Stomach smooth muscle (tissue), 2 donors: ENCODE measurements around the gene ZDBF2.
"Not testable (repeated sequence)": the region's sequence is repeated elsewhere in the genome, so short reads cannot be mapped to it uniquely, and the experiment has no call there.

Experiments used
- H3K27ac ChIP-seq: one replicate; pipeline ENCODE4 v1.7.0; 2013; ENCODE audit warnings: mild to moderate bottlenecking, low read length, inconsistent platforms
- H3K27me3 ChIP-seq, 2 donors: one replicate each; pipeline ENCODE4 v1.7.0; 2013; ENCODE audit warnings: low read length in 2 of 2; ENCODE audit not compliant: insufficient read depth in 2 of 2, control insufficient read depth in 1 of 2
- H3K36me3 ChIP-seq, 2 donors: one replicate each; pipeline ENCODE4 v1.7.0; 2013; ENCODE audit warnings: low read length in 2 of 2; ENCODE audit not compliant: control insufficient read depth in 2 of 2, insufficient read depth in 2 of 2
- H3K4me1 ChIP-seq: one replicate; pipeline ENCODE4 v1.7.0; 2013; ENCODE audit warnings: low read length; ENCODE audit not compliant: control insufficient read depth, insufficient read depth
- H3K4me3 ChIP-seq, 2 donors: one replicate each; pipeline ENCODE4 v1.7.0; 2013; ENCODE audit warnings: low read length in 2 of 2
- H3K9ac ChIP-seq, 2 donors: one replicate each; pipeline ENCODE4 v1.7.0; 2013; ENCODE audit warnings: low read length in 2 of 2, mild to moderate bottlenecking in 1 of 2
- H3K9me3 ChIP-seq, 2 donors: one replicate each; pipeline ENCODE4 v1.7.0; 2013; ENCODE audit warnings: low read length in 2 of 2; ENCODE audit not compliant: control insufficient read depth in 2 of 2
- donor health status: healthy.
- donor health status: Pancreatic carcinoma.

Gene ZDBF2

DNA sequence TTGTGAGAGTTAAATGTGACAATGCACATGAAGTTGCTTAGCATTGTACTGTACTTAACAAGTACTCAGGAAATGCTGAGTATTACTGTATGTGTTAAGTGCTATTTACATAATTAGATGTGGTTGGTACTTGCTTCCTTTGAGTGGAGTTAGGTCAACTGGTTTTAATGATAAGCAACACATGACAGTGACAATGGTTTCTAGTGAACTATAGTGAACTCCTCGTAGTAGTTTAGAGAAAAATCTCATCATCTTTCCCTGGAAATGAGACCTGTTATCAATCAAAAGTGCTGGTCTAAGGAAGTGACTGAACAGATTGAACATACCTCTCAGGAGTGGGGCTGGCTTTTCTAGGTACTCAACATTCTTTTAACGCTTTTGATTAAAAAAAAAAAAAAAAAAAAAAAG lies 29.2 kb upstream of the ZDBF2 start:
- Histone ChIP-seq H3K36me3 (no peaks in the 10 kb centered on the region), H3K4me3 (no peak overlapping the region), H3K9ac (no peak overlapping the region), H3K4me1 (no peaks in the 10 kb centered on the region), H3K27ac (no peak overlapping the region), H3K27me3 (peaks cover 4% of the 10 kb centered on the region in 2 donors), H3K9me3 (no peaks in the 10 kb centered on the region)

DNA sequence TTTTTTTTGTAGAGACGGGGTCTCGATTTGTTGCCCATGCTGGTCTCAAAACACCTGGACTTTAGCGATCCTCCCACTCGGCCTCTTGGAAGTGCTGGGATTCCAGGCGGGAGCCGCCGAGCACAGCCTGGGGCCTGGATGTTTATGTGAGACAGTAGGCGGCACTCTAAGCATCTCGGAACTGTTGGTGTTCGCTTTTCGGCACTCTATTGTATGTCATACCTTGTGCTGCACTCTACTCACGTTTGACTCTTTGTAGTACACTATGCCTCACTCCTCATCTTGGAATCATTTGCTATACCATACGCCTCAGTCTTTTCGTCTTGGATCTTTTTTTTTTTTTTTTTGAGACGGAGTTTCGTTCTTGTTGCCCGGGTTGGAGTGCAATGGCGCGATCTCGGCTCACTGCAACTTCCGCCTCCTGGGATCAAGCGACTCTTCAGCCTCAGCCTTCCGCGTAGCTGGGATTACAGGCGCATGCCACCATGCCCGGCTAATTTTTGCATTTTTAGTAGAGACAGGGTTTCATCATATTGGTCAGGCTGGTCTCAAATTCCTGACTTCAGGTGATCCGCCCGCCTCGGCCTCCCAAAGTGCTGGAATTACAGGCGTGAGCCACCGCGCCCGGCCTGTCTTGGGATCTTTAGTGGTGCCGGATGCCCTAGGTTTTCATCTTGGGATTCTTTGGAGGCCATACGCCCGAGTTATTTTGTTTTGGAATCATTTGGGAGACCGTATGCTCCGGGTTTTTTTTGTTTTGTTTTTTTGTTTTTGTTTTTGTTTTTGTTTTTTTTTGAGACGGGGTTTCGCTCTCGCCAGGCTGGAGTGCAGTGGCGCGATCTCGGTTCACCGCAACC lies 24.2 kb upstream of the ZDBF2 start:
- Histone ChIP-seq H3K36me3 (no peaks in the 10 kb centered on the region), H3K4me1 (no peaks in the 10 kb centered on the region), H3K9me3 (no peaks in the 10 kb centered on the region), H3K27me3 (peaks cover 9 to 24% of the 10 kb centered on the region in 2 donors), H3K9ac (no peak overlapping the region), H3K4me3 (peak overlapping the region in 1 of 2 donors; percentile 58), H3K27ac (no peak overlapping the region)

DNA sequence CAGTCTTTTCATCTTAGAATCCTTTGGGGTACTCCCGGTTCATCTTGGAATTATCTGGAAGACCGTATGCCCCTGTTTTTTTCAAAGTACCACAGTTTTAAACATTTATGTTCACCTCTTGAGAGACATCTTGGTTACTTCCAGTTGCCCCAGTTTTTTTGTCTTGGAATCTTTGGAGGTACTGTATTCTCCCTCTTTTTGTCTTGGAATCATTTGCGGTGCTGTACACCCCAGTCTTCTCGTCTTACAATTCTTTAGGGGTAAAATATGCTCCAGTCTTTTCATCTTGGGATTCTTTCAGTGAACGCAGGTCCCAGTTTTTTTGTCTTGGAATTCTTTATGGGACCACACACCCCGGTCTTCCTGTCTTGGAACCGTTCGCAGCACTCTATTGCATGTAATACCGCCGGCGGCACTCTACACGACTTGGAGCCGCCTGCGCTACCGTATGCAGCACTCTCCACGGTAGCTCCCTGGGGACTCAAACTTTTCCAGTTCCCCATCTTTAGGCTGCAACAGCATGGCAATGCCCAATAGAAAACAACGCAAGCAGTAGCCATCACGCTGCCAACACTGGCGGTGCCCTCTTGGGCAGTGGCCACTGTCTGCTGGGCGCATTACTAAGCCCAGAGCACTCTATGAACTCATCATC lies 21.2 kb upstream of the ZDBF2 start:
- H3K27me3 ChIP-seq, result peaks cover 24 to 36% of the 10 kb centered on the region in 2 donors
- no peak overlapping the region for H3K4me3 ChIP-seq
- H3K36me3 ChIP-seq, result no peaks in the 10 kb centered on the region
- H3K9ac ChIP-seq, result no peak overlapping the region
- H3K27ac ChIP-seq, result no peak overlapping the region
- H3K4me1 ChIP-seq, result no peaks in the 10 kb centered on the region
- no peaks in the 10 kb centered on the region for H3K9me3 ChIP-seq

DNA sequence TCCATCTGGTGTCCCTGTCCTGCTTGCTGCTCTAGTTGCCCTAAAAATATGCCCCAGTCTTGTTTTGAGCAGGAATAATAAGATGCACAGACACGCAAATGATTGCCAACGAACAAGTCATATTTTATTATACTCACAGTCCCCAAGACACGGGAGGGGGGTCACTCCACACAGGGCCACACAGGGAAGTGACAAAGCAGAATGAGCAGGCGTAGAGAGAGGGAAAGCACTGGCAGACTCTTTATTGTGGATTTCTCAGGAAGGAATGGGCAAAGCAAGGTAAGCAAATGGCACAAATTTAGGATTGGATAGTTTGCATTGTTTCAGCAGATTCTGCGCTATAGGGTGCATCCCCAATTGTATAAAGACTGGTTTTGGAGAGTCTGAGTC lies 20.7 kb upstream of the ZDBF2 start:
- Histone ChIP-seq H3K36me3 (no peaks in the 10 kb centered on the region), H3K27ac (no peak overlapping the region), H3K4me3 (no peak overlapping the region), H3K27me3 (peaks cover 24 to 38% of the 10 kb centered on the region in 2 donors), H3K4me1 (no peaks in the 10 kb centered on the region), H3K9ac (no peak overlapping the region), H3K9me3 (no peaks in the 10 kb centered on the region)

DNA sequence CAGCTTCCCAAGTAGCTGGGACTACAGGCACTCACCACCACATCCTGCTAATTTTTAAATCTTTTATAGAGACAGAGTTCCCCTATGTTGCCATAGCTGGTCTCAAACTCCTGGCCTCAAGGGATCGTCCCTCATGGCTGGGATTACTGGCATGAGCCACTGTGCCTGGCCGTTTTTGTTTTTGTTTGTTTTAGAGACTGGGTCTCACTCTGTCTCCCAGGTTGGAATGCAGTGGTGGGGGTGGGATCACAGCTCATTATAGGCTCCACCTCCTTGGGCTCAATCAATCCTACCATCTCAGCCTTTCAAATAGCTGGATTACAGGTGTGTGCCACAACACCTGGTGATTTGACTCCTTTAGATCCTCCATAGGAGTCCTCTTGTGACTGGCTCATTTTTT lies 19.5 kb upstream of the ZDBF2 start:
- H3K4me1 ChIP-seq, result no peaks in the 10 kb centered on the region

DNA sequence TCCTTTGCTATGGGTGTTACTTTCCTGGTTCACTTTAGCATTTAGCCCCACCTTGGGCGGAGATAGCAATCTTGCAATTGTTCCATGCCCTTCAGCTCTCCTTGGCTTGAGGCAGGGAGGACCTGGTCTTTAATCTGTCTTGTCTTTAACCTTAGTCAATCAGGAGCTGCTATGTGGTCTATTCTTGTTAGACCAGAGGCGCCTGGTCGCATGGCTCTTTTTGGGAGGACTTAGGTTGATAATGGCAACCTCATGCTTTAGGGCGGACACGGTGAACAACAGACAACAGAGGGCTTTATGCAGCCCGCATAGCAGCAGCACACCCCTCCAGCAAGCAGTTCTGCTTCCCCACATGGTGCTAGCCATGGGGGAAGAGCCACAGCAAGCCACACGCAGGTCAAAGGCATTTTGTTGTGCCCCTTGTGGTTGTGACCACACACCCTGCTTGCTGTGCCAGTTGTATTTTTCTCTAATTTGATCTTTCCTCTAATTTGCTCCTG lies 17.7 kb upstream of the ZDBF2 start:
- H3K27ac ChIP-seq, result no peak overlapping the region
- H3K4me3 ChIP-seq, result no peak overlapping the region
- no peak overlapping the region for H3K9ac ChIP-seq
- H3K9me3 ChIP-seq, result no peaks in the 10 kb centered on the region
- peaks cover 37 to 52% of the 10 kb centered on the region in 2 donors for H3K27me3 ChIP-seq
- H3K4me1 ChIP-seq, result no peaks in the 10 kb centered on the region
- no peaks in the 10 kb centered on the region for H3K36me3 ChIP-seq

More for the DNA sequence above, 19.5 kb upstream of the ZDBF2 start:
- Histone ChIP-seq H3K27me3 (peaks cover 29 to 45% of the 10 kb centered on the region in 2 donors), H3K9ac (no peak overlapping the region), H3K36me3 (no peaks in the 10 kb centered on the region), H3K27ac (no peak overlapping the region), H3K4me3 (no peak overlapping the region), H3K9me3 (no peaks in the 10 kb centered on the region)

DNA sequence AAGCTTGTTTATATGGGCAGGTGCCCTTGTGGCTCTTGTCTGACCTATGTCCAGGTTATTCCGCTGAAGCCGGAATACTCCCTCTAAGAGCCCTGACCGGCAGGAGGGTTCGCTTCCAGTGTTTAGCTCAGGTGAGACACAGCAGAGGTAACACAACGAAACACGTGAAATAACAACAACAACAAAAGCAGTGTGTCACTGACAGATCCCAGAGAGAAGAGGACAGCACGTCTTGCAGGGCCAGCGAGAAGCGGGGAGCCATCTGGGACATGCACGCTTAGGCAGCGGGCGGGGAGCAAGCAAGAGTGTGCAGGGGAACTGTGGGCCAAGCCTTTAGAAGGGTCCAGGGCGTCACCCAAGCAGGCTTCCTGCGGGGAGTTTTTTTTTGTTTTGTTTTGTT lies 17.1 kb upstream of the ZDBF2 start:
- H3K27ac ChIP-seq, result no peak overlapping the region
- H3K9me3 ChIP-seq, result no peaks in the 10 kb centered on the region
- H3K4me3 ChIP-seq, result no peak overlapping the region
- no peak overlapping the region for H3K9ac ChIP-seq
- no peaks in the 10 kb centered on the region for H3K4me1 ChIP-seq
- no peaks in the 10 kb centered on the region for H3K36me3 ChIP-seq
- peaks cover 36 to 53% of the 10 kb centered on the region in 2 donors for H3K27me3 ChIP-seq

DNA sequence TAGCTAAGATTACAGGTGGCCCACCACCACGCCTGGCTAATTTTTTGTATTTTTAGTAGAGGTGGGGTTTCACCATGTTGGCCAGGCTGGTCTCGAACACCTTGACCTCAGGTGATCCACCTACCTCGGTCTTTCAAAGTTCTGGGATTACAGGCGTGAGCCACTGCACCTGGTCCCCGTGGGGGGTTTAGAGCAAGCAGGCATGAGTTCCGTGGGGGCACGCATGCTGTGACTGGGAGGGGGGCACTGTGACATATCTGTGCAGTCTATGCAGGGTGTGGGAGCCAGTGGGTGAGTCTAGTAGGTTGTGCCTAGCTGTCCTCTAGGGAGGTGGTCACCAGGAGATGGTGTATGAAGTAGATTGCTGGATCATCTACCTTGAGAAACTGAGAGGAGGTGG lies 16.6 kb upstream of the ZDBF2 start:
- H3K27me3 ChIP-seq, result peaks cover 37 to 52% of the 10 kb centered on the region in 2 donors

DNA sequence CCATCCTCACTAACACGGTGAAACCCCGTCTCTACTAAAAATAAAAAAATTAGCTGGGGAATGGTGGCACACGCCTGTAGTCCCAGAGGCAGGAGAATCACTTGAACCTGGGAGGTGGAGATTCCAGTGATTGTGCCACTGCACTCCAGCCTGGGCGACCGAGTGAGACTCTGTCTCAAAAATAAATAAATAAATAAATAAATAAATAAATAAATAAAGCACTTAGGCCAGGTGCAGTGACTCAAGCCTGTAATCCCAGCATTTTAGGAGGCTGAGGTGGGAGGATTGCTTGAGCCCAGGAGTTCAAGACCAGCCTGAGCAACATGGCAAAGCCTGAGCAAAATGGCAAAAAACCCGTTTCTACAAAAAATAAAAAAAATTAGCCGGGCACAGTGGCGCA lies 15.8 kb upstream of the ZDBF2 start:
- not testable (repeated sequence) for H3K27ac ChIP-seq, H3K9me3 ChIP-seq, H3K4me3 ChIP-seq, H3K4me1 ChIP-seq, H3K9ac ChIP-seq, H3K36me3 ChIP-seq
- H3K27me3 ChIP-seq, result peaks cover 44 to 55% of the 10 kb centered on the region in 2 donors

More for the DNA sequence above, 16.6 kb upstream of the ZDBF2 start:
- Histone ChIP-seq H3K36me3 (no peaks in the 10 kb centered on the region), H3K27ac (no peak overlapping the region), H3K9ac (no peak overlapping the region), H3K4me1 (no peaks in the 10 kb centered on the region), H3K9me3 (no peaks in the 10 kb centered on the region), H3K4me3 (no peak overlapping the region)

DNA sequence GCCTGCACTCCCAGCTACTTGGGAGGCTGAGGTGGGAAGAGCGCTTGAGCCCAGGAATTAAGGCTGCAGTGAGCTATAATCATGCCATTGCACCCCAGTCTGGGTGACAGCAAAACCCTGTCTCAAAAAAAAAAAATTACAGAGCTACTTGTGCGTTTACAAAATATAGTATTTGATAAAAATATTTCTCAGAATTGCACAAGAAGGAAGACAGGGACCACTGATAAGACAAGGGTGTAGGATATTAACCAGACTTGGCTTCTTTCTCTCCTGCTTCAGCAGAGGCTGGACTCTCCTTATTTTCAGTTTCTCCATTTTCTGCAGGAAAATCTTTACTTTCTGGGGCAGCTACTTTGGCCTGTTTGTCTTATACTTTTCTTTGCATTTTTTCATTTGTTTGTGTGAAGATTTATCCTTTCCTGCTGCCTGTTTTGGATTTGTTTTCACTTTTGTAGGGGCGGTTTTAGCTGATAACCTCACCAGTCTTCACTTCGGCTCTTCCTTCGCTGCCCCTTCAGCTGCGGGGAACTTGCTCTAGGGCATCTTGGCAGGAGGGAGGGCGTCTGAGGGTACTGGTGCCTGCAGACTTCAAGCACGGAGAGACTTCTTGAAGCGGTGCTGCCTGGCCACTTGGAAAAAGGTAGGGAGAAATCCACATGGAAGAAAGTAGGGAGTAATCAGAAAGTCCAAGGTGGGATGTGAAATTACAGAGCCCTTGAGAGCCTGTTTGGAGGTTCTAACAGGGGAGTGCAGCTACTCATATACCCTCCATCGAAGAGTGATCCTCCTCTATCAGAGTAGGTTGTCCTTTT lies 14.9 kb upstream of the ZDBF2 start:
- H3K4me1 ChIP-seq, result no peaks in the 10 kb centered on the region
- no peak overlapping the region for H3K9ac ChIP-seq
- no peaks in the 10 kb centered on the region for H3K9me3 ChIP-seq
- no peak overlapping the region for H3K4me3 ChIP-seq
- H3K27me3 ChIP-seq, result peaks cover 50 to 61% of the 10 kb centered on the region in 2 donors
- no peaks in the 10 kb centered on the region for H3K36me3 ChIP-seq
- no peak overlapping the region for H3K27ac ChIP-seq
